Ovary (tissue), 10 donors: ENCODE measurements around the gene CHAF1A. TPM values are rescaled to one million over a fixed set of nuclear protein-coding genes. Genes with fewer than 3 reads are reported as not detected.
A peak's percentile ranks its signal among the peaks of the same experiment; 100 is the strongest.

Experiments used
- DNase-seq, 5 donors: peaks; one replicate each; pipeline ENCODE4 v3.0.0-alpha.2; 2019 to 2020
- H3K27ac ChIP-seq, 2 donors: fragments of 200-600 bp; one replicate each; pipeline versions ENCODE4 v1.5.1 to v1.8.0; 2019 to 2022
- H3K27me3 ChIP-seq: fragments of 200-600 bp; one replicate; pipeline ENCODE4 v1.8.0; 2022
- H3K36me3 ChIP-seq: fragments of 200-600 bp; sonication (generic); one replicate; pipeline ENCODE4 v1.5.1; 2019
- H3K4me1 ChIP-seq: one replicate; pipeline ENCODE4 v1.8.1; 2013; ENCODE audit warnings: mild to moderate bottlenecking, moderate library complexity; ENCODE audit not compliant: insufficient read depth
- H3K4me3 ChIP-seq: fragments of 200-600 bp; sonication (generic); one replicate; pipeline ENCODE4 v1.5.1; 2017
- H3K9me3 ChIP-seq, 2 donors: fragments of 200-600 bp in 1 of 2; sonication (generic) in 1 of 2; one replicate each; pipeline versions ENCODE4 v1.5.1 to v1.8.1; 2013 to 2019; ENCODE audit warnings: mild to moderate bottlenecking in 1 of 2, moderate library complexity in 1 of 2
- CTCF ChIP-seq, 3 donors: fragments of 450-650 bp in 2 of 3; fragments of 200-600 bp in 1 of 3; IDR thresholded peaks; one replicate each; pipeline versions ENCODE4 v1.5.1 to v1.8.0; 2016 to 2022; ENCODE audit warnings: antibody characterized with exemption in 3 of 3, mild to moderate bottlenecking in 1 of 3
- EP300 ChIP-seq: sonication (generic); formaldehyde crosslinking; IDR thresholded peaks from one replicate; pipeline ENCODE4 v1.6.1; 2017; ENCODE audit warnings: antibody characterized with exemption
- POLR2A ChIP-seq: fragments of 450-650 bp; IDR thresholded peaks from one replicate; pipeline ENCODE4 v1.6.1; 2017; ENCODE audit warnings: antibody characterized with exemption, mild to moderate bottlenecking, moderate library complexity
- WGBS, 3 donors: extraction: QIAGEN DNeasy Blood & Tissue Kit in 1 of 3; methylation state at CpG; one replicate each; pipeline versions ENCODE4 v1.1.5 to v1.1.7; 2013 to 2017; 5-methylcytosine and 5-hydroxymethylcytosine counted together
- intact Hi-C, 4 donors: fragments of 100-400 bp; cut with DNase I; formaldehyde crosslinking; loops; one replicate each; pipeline versions ENCODE4 v1.11.0 to v1.15.1; 2022 to 2023
- long read RNA-seq, 3 donors: library from polyadenylated mRNA in 2 of 3; unstranded in 2 of 3; transcript quantifications; one replicate each; pipeline ENCODE4 v2.0.0 and lab custom pipeline, GENCODE V29; 2021 to 2026
- polyA plus RNA-seq, 2 donors: library from polyadenylated mRNA; stranded (reverse); fragments of 200-250 nt in 1 of 2; fragments of 350-450 nt in 1 of 2; fragmentation: Illumina TruSeq in 1 of 2; extraction: RNeasy Lipid Tissue Mini Kit (QIAGEN cat#74804) in 1 of 2; gene quantifications; one replicate each; pipeline ENCODE4 v1.2.3, GENCODE V29; 2013 to 2014
- total RNA-seq, 7 donors: library from RNA; depleted of rRNA in 2 of 7; stranded (reverse); fragments of >200 nt in 2 of 7; fragmentation: NEBNext Ultra II Directional in 3 of 7; extraction: Animal tissue kit (Norgen Biotek cat#: 25700) in 3 of 7; gene quantifications; one replicate each; pipeline versions ENCODE4 v1.1.0 to v1.2.4, GENCODE V29; 2016 to 2023
- donor health status: DM: no; HTN: no; CAD: no; lungs with moderate emphysema.
- donor health status: DM: no; HTN: no; CAD: no.
- donor health status: Bipolar disorder and iron deficiency.
- donor health status: DM: yes; HTN: yes; CAD: no.
- donor health status: DM: no; HTN: no; CAD: no.
- donor health status: DM: yes; HTN: yes; CAD: no.

CHAF1A gene, protein sequence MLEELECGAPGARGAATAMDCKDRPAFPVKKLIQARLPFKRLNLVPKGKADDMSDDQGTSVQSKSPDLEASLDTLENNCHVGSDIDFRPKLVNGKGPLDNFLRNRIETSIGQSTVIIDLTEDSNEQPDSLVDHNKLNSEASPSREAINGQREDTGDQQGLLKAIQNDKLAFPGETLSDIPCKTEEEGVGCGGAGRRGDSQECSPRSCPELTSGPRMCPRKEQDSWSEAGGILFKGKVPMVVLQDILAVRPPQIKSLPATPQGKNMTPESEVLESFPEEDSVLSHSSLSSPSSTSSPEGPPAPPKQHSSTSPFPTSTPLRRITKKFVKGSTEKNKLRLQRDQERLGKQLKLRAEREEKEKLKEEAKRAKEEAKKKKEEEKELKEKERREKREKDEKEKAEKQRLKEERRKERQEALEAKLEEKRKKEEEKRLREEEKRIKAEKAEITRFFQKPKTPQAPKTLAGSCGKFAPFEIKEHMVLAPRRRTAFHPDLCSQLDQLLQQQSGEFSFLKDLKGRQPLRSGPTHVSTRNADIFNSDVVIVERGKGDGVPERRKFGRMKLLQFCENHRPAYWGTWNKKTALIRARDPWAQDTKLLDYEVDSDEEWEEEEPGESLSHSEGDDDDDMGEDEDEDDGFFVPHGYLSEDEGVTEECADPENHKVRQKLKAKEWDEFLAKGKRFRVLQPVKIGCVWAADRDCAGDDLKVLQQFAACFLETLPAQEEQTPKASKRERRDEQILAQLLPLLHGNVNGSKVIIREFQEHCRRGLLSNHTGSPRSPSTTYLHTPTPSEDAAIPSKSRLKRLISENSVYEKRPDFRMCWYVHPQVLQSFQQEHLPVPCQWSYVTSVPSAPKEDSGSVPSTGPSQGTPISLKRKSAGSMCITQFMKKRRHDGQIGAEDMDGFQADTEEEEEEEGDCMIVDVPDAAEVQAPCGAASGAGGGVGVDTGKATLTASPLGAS
- total RNA-seq (10 to 100 TPM in 1 of 7 donors, 1 to 10 TPM in 6; 4.7 to 10.4 (median 7.5) TPM), polyA plus RNA-seq (1 to 10 TPM; 7.3 to 8.6 TPM)
- long read RNA-seq, donor 1, partial matches to known transcripts = 4 of 4 reads
- long read RNA-seq, donor 1, other reads (novel, unspliced or antisense) = 0 of 4 reads
- long read RNA-seq, donor 2, partial matches to known transcripts = 212 of 215 reads
- long read RNA-seq, donor 2, other reads (novel, unspliced or antisense) = 0 of 215 reads
- long read RNA-seq, donor 3, transcript CHAF1A-201 (15 exons, 3,339 nt) = major isoform, 8 of 13 reads
- long read RNA-seq, donor 3, partial matches to known transcripts = 1 of 13 reads
- long read RNA-seq, donor 3, other reads (novel, unspliced or antisense) = 4 of 13 reads

GRCh38 chr19:4402171-4403004 lies at the start of gene CHAF1A:
CHAF1A (plus strand) TSS chr19:4402640; CDS start chr19:4402763, 123 bp downstream.
- no peaks in the 10 kb centered on the region for H3K27me3 ChIP-seq
- H3K36me3 ChIP-seq = no peaks in the 10 kb centered on the region
- peak within 1 kb of the TSS; percentile 45 for H3K4me3 ChIP-seq
- peak within 1 kb of the TSS; percentile 54 to 88 for H3K27ac ChIP-seq
- no peaks in the 10 kb centered on the region for H3K9me3 ChIP-seq
- intact Hi-C loops = loop anchor here in 1 of 4 donors (5.0 kb wide), 2 partner anchors 60 to 1960 kb away; partner anchors contain the start of genes CLPP and MPND
- peaks cover 11% of the 10 kb centered on the region for H3K4me1 ChIP-seq
- peak; percentile 99 to 100 (median 99) for DNase-seq
- WGBS, 3 donors = 1% methylated on average over 50 to 84 of the region's 84 CpGs
- peak; percentile 86 for TF ChIP-seq POLR2A
- TF ChIP-seq EP300 = peak; percentile 41
- TF ChIP-seq CTCF (IDR thresholded peaks at IDR 0.05) = no peak

DNA sequence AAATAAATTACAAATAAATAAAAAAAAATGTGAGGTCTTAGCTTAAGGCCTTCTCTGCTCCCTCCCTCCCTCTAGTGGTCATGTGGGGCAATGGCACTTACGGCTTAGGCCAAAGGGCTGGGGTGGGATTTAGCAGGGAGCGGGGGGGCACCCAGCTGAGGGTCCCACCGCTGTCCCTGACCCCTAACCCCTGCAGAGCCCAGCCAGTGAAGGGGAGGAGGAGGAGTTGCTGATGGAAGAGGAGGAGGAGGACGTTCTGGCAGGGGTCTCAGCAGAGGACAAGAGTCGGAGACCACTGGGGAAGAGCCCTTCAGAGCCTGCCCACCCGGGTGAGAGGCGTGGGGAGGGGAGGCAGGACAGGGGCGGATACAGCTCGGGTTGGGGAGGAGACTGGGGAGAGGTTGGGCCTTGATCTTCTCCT lies 49.7 kb upstream of the CHAF1A start:
- intact Hi-C loops = loop anchor here in 1 of 4 donors (5.0 kb wide), 1 partner anchor 85 kb away; no protein-coding TSS in a partner anchor
- peak in 3 of 5 donors; percentile 63 to 69 (median 65) for DNase-seq
- peaks cover 2% of the 10 kb centered on the region for H3K4me1 ChIP-seq
- no peaks in the 10 kb centered on the region for H3K27me3 ChIP-seq
- no peak overlapping the region for H3K4me3 ChIP-seq
- no peaks in the 10 kb centered on the region for H3K9me3 ChIP-seq
- WGBS, 3 donors = 12 to 36% (median 19%) methylated on average over 9 of the region's 9 CpGs
- H3K27ac ChIP-seq = no peak overlapping the region
- peak; percentile 51 to 81 (median 71) for TF ChIP-seq CTCF (IDR thresholded peaks at IDR 0.05)
- no peak for TF ChIP-seq EP300
- no peaks in the 10 kb centered on the region for H3K36me3 ChIP-seq

GRCh38 chr19:4354282-4354681 lies 48.2 kb upstream of the CHAF1A start:
- TF ChIP-seq EP300 = no peak
- TF ChIP-seq CTCF (IDR thresholded peaks at IDR 0.05) = no peak
- TF ChIP-seq POLR2A = no peak
- Histone ChIP-seq H3K27me3 (no peaks in the 10 kb centered on the region), H3K4me1 (peaks cover 2% of the 10 kb centered on the region), H3K9me3 (no peaks in the 10 kb centered on the region), H3K36me3 (no peaks in the 10 kb centered on the region), H3K4me3 (no peak overlapping the region), H3K27ac (no peak overlapping the region)
- WGBS, 3 donors = 77 to 83% (median 78%) methylated on average over 11 to 12 of the region's 12 CpGs
- intact Hi-C loops = loop anchor here in 1 of 4 donors (5.0 kb wide), 1 partner anchor 87 kb away; no protein-coding TSS in a partner anchor
- no peak for DNase-seq
